ENCODE measurements around the gene PNPLA2. TPM values are rescaled to one million over a fixed set of nuclear protein-coding genes. Genes with fewer than 3 reads are reported as not detected.

The PNPLA2 gene
- total RNA-seq, 4 donors from 2014 or later: 204 to 1,337 (median 369) TPM

DNA sequence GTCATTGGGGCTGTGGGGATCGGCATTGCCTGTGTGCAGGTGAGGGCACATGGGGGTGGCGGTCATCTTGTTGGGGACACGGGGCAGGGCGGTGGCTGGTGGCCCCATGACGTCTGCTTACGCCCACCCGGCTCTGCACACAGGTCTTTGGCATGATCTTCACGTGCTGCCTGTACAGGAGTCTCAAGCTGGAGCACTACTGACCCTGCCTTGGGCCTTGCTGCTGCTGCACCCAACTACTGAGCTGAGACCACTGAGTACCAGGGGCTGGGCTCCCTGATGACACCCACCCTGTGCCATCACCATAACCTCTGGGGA, 19.2 kb downstream of the PNPLA2 start:
- TF ChIP-seq, protein P1, sequence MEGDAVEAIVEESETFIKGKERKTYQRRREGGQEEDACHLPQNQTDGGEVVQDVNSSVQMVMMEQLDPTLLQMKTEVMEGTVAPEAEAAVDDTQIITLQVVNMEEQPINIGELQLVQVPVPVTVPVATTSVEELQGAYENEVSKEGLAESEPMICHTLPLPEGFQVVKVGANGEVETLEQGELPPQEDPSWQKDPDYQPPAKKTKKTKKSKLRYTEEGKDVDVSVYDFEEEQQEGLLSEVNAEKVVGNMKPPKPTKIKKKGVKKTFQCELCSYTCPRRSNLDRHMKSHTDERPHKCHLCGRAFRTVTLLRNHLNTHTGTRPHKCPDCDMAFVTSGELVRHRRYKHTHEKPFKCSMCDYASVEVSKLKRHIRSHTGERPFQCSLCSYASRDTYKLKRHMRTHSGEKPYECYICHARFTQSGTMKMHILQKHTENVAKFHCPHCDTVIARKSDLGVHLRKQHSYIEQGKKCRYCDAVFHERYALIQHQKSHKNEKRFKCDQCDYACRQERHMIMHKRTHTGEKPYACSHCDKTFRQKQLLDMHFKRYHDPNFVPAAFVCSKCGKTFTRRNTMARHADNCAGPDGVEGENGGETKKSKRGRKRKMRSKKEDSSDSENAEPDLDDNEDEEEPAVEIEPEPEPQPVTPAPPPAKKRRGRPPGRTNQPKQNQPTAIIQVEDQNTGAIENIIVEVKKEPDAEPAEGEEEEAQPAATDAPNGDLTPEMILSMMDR (IDR thresholded peaks at IDR 0.05; ENCODE audit: low read depth): no peak

- TF ChIP-seq, protein P1 (IDR thresholded peaks at IDR 0.05; ENCODE audit: low read depth): no peak
These were observed 19.9 kb downstream of the PNPLA2 start for GRCh38 chr11:838441-839279.

- TF ChIP-seq, protein P1 (IDR thresholded peaks at IDR 0.05; ENCODE audit: low read depth): no peak
These were observed 20.5 kb downstream of the PNPLA2 start for GRCh38 chr11:839280-839623.

GRCh38 chr11:839875-840617, 21.3 kb downstream of the PNPLA2 start:
- TF ChIP-seq, protein P1 (IDR thresholded peaks at IDR 0.05; ENCODE audit: low read depth): no peak

DNA sequence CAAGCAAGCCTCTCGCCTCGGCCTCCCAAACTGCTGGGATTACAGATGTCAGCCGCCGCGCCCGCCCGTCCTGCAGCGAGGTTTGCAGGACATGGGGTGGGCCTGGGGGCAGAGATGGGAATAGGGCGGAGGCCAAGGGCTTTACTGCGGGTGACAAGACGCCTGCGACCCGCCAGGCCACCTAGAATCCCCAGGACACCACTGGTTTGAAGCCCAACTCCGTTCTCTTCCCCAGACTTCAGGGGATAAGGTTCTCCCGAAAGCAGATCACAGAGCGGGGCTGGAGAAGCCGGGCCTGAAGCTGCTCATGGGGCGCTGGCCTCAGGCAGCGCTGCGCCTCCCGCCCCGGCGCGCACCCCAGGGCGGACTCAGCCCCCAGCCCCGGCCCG, 23.3 kb downstream of the PNPLA2 start:
- TF ChIP-seq, protein P1 (IDR thresholded peaks at IDR 0.05; ENCODE audit: low read depth): no peak

- TF ChIP-seq, protein P1 (IDR thresholded peaks at IDR 0.05; ENCODE audit: low read depth): no peak
These were observed 23.8 kb downstream of the PNPLA2 start, which contains the start of the genes POLR2L and TSPAN4 for GRCh38 chr11:842370-843002. POLR2L (minus strand) TSS chr11:842529; CDS start chr11:842508, 21 bp downstream. TSPAN4 (plus strand) TSS chr11:842852; CDS start chr11:850305, 7,453 bp downstream.

Data from subcutaneous adipose tissue (tissue), 4 donors.